NK-92 (cell line): ENCODE measurements around the gene SPAG16.

Source experiments
- DNase-seq: peaks from one replicate; lab custom pipeline; 2025; ENCODE audit not compliant: unreplicated experiment; lab: John Stamatoyannopoulos, UW

The SPAG16 gene

GRCh38 chr2:213544940-213545339 is 260.7 kb downstream of the SPAG16 start:
- DNase-seq = no peak

- no peak for DNase-seq
These were observed 261.2 kb downstream of the SPAG16 start for GRCh38 chr2:213545481-213545880.

GRCh38 chr2:213545964-213546475 is 261.8 kb downstream of the SPAG16 start:
- DNase-seq = no peak

DNA sequence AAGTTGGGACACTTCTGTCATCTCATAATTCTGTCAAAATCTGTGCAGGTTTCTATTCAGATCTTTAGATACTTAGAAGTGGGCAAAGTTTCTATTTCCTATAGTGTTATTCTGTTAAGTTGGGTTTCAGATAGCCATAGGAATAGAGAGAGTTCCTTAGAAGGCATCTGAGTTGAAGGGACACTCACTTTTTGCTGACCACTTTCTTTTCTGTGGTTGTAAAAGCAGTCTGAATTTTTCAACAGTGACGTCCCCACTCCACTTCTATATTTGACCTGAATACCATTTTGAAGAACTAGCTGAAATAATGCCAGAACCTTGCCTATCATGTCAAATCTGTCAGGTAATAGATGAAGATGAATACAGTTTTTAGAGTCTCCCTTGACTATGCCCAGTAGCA is 267.3 kb downstream of the SPAG16 start:
- DNase-seq = no peak

DNA sequence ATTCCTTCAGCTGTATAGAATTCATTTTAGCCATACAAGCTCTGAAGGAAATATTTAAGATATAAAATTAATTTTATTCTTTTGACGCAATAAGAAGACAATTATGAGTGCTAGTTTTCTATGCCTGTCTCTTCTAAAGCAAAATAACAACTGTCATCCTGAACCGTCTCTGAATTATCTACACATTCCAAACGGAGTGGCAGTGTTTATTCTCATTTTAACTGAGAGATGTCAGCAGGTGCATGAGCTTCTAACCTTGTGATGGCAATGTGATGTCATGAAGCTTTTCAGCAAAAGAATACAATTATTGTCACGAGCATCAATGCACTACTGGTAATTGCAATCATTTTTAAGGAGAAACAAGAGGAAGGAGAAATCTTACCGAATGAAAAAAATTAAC is 274.8 kb downstream of the SPAG16 start:
- no peak for DNase-seq

GRCh38 chr2:213561759-213562158 is 277.5 kb downstream of the SPAG16 start:
- DNase-seq = no peak

GRCh38 chr2:213562539-213563180 is 278.4 kb downstream of the SPAG16 start:
- DNase-seq = no peak

DNA sequence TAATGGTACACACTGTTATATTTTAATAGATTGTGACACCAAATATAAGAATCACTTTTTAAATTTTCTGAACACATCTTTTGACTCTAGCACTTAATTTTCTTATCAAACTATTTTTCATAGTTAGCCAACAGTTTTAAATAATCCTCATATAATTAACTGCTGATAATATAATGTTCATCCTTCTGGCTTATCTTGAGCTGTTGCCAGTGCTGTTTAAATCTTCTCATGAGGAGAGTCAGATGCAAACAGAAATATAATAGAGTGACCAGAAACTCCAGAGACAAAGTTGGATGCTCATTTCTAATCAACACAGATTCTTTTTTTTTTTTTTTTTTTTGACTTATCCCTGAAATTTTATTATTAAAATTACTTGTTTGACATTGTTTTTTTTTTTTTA is 282.6 kb downstream of the SPAG16 start:
- no peak for DNase-seq

DNA sequence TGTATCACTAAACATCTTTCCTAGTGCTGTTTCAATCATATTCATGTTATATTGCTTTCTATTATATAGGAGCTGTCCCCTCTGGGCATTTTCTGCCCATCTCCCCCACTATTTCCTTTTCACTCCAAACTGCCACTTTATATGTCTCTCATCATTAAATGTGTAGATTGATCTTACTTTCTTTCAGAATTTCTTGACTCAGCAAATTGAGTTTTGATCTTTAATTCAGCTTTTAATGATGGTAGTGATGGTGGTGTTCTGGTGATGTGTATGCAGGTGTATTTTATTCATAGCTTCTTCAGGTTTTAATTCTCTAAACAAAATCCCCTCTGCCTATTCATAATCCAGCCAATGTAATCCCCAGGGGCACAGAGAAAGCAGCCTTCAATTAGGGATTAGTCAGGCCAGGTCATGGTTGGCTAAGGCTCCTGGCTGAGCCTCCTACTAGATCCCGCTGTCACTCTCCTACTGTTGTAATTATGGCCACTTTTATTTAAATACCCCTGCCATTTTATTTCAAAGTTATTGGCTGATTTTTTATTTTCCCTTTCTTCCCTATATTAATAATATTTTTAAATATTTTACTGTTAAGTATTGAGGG is 325.4 kb downstream of the SPAG16 start:
- no peak for DNase-seq

GRCh38 chr2:213627054-213627710 is 342.9 kb downstream of the SPAG16 start:
- no peak for DNase-seq

- no peak for DNase-seq
These were observed 343.7 kb downstream of the SPAG16 start for GRCh38 chr2:213627835-213628460.

GRCh38 chr2:213640738-213641425 is 356.6 kb downstream of the SPAG16 start:
- no peak for DNase-seq

GRCh38 chr2:213644926-213645325 is 360.7 kb downstream of the SPAG16 start:
- no peak for DNase-seq

- no peak for DNase-seq
These were observed 364.9 kb downstream of the SPAG16 start for GRCh38 chr2:213649176-213649575.

- DNase-seq = no peak
These were observed 380.6 kb downstream of the SPAG16 start for GRCh38 chr2:213664817-213665216.

DNA sequence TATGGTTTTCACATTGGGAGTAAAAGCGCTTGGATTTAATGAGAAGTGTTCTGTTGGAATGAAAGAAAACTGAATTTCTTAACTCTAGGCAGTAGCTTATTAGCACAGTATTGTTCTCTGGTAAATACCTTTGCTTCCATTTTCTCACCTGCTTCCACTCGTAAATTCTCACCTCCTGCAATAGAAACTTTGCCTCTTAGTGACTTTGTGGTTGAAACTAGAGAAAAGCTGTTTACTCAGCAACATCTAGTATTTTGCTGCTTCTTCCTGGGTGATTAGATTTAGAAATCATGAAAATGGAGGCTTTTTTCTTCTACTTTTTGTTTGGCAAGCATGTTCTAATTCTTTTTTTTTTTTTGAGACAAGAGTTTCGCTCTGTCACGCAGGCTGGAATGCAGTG is 385.4 kb downstream of the SPAG16 start:
- no peak for DNase-seq

GRCh38 chr2:213678437-213679218 is 394.4 kb downstream of the SPAG16 start:
- no peak for DNase-seq

DNA sequence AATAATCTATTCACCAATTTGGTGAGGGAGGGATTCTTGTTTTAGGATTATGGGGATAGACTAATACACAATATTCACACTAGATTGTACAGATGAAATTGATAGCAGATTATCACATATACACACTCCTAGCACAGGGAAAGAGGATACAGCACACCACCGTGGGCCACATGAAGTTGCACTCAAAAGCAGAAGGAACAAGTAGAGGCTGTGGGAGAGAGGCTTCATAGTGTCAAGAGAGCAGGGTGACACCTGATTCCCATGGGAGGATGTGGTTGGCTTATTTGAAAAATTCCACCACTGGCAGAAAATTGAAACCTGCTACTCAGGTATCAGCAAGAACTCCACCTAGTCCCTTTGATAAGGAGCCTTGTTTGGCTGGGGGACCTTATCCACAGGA is 395.6 kb downstream of the SPAG16 start:
- DNase-seq = no peak

GRCh38 chr2:213682276-213682675 is 398.0 kb downstream of the SPAG16 start:
- no peak for DNase-seq

DNA sequence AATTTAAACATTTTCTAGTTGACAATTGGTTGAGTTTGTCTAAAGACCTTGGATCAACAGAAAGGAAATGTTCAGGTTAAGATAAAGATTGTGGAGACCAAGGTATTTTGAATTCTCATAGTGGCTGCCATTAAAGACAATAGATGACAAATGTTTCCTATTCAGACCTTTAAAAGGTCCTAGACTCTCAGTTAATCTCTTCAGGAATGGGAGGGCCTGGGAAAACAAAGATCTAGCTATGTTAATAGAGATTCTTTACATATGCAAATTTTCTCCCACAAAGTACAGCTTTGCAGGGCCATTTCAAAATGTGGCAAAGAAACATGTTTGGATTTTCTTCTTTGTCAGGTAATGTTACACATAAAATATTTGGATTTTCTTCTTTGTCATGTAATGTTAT is 403.9 kb downstream of the SPAG16 start:
- no peak for DNase-seq
